SKM-1 treated with dmso at 0.1 percent for 144 hours (cell line): ENCODE measurements around the gene RPS25.
"Not testable (repeated sequence)": the region's sequence is repeated elsewhere in the genome, so short reads cannot be mapped to it uniquely, and the experiment has no call there.

ENCODE experiments used
- DNase-seq: peaks from one replicate; lab custom pipeline; 2025; ENCODE audit not compliant: unreplicated experiment; lab: John Stamatoyannopoulos, UW

Gene RPS25

GRCh38 chr11:118973985-118974384 is 44.2 kb downstream of the RPS25 start:
- DNase-seq, result no peak

- DNase-seq, result no peak
These were observed 46.5 kb downstream of the RPS25 start, which contains the start of gene FOXR1 for GRCh38 chr11:118971646-118972045. Gene FOXR1, plus strand, starts transcription at chr11:118971761. Its CDS starts 171 bp downstream, at chr11:118971932.

DNA sequence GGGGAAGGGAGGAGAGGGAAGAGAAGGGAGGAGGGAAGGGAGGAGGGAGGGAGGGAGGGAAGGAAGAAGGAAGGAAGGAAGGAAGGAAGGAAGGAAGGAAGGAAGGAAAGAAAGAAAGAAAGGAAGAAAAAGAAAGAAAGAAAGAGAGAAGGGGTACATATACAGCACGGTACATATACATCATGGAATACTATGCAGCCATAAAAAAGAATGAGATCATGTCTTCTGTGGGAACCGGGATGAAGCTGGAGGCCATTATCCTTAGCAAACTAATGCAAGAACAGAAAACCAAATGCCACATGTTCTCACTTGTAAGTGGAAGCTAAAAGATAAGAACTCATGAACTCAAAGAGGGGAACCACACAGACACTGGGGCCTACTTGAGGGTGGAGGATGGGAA is 48.6 kb downstream of the RPS25 start:
- not testable (repeated sequence) for DNase-seq
